Tibial nerve (tissue), 4 donors: ENCODE measurements around the gene ITK. TPM values are rescaled to one million over a fixed set of nuclear protein-coding genes. Genes with fewer than 3 reads are reported as not detected.

Source experiments
- DNase-seq, 2 donors: peaks; one replicate each; pipeline ENCODE4 v3.0.0-alpha.2; 2019; ENCODE audit warnings: low spot score in 2 of 2
- H3K27ac ChIP-seq, 4 donors: fragments of 200-600 bp; sonication (generic) in 3 of 4; one replicate each; pipeline ENCODE4 v1.5.1; 2017 to 2019; ENCODE audit warnings: mild to moderate bottlenecking in 1 of 4
- H3K27me3 ChIP-seq, 2 donors: fragments of 200-600 bp; sonication (generic) in 1 of 2; one replicate each; pipeline versions ENCODE4 v1.5.1 to v1.6.0; 2017 to 2019
- H3K36me3 ChIP-seq, 3 donors: fragments of 200-600 bp; sonication (generic); one replicate each; pipeline ENCODE4 v1.5.1; 2018 to 2019
- H3K4me1 ChIP-seq, 4 donors: fragments of 200-600 bp; sonication (generic) in 3 of 4; one replicate each; pipeline ENCODE4 v1.5.1; 2017 to 2019
- H3K4me3 ChIP-seq, 4 donors: fragments of 200-600 bp; sonication (generic) in 3 of 4; one replicate each; pipeline ENCODE4 v1.5.1; 2017 to 2019; ENCODE audit warnings: mild to moderate bottlenecking in 1 of 4, moderate library complexity in 1 of 4
- H3K9me3 ChIP-seq, 4 donors: fragments of 200-600 bp; sonication (generic) in 3 of 4; one replicate each; pipeline ENCODE4 v1.5.1; 2017 to 2019
- CTCF ChIP-seq, 5 experiments: fragments of 200-600 bp in 3 of 5; fragments of 450-650 bp in 2 of 5; sonication (generic) in 3 of 5; IDR thresholded peaks; one replicate each; pipeline ENCODE4 v1.5.1; 2016 to 2019; ENCODE audit warnings: antibody characterized with exemption in 5 of 5, mild to moderate bottlenecking in 3 of 5, moderate library complexity in 2 of 5
- EP300 ChIP-seq, 2 donors: sonication (generic); formaldehyde crosslinking; IDR thresholded peaks; one replicate each; pipeline ENCODE4 v1.6.1; 2017; ENCODE audit warnings: antibody characterized with exemption in 2 of 2, mild to moderate bottlenecking in 1 of 2
- POLR2A ChIP-seq, 2 donors: fragments of 450-650 bp; IDR thresholded peaks; one replicate each; pipeline ENCODE4 v1.6.1; 2017; ENCODE audit warnings: antibody characterized with exemption in 2 of 2, mild to moderate bottlenecking in 2 of 2, moderate library complexity in 2 of 2
- WGBS, 2 donors: methylation state at CpG; one replicate each; pipeline ENCODE4 v1.1.5; 2018; 5-methylcytosine and 5-hydroxymethylcytosine counted together
- total RNA-seq, 4 donors: library from RNA; depleted of rRNA; stranded (reverse); fragments of >200 nt; gene quantifications; one replicate each; pipeline ENCODE4 v1.1.0, GENCODE V29; 2016

The ITK gene
- total RNA-seq, 4 donors from 2014 or later: 0.44 to 3.3 (median 1.2) TPM

- H3K27ac ChIP-seq: no peak overlapping the region
- WGBS, 2 donors: 84 to 95% methylated on average over 4 of the region's 4 CpGs
- DNase-seq: no peak
- no peaks in the 10 kb centered on the region for H3K9me3 ChIP-seq
- H3K4me1 ChIP-seq: no peaks in the 10 kb centered on the region
- no peak overlapping the region for H3K4me3 ChIP-seq
- TF ChIP-seq EP300 (IDR thresholded peaks at IDR 0.05) (no peak), CTCF (IDR thresholded peaks at IDR 0.05) (no peak), POLR2A (IDR thresholded peaks at IDR 0.05) (no peak)
- H3K27me3 ChIP-seq: no peaks in the 10 kb centered on the region
- no peaks in the 10 kb centered on the region for H3K36me3 ChIP-seq
Observed at GRCh38 chr5:157259699-157260098, 79.1 kb downstream of the ITK start.

- TF ChIP-seq POLR2A (IDR thresholded peaks at IDR 0.05): no peak
- no peak for TF ChIP-seq CTCF (IDR thresholded peaks at IDR 0.05)
- TF ChIP-seq EP300 (IDR thresholded peaks at IDR 0.05): no peak
- Histone ChIP-seq H3K4me1 (peaks cover 0 to 28% (median 5%) of the 10 kb centered on the region in 4 donors), H3K27me3 (no peaks in the 10 kb centered on the region), H3K4me3 (no peak overlapping the region), H3K36me3 (no peaks in the 10 kb centered on the region), H3K27ac (no peak overlapping the region), H3K9me3 (no peaks in the 10 kb centered on the region)
- DNase-seq: no peak
- 65 to 73% methylated on average over 7 of the region's 7 CpGs for WGBS, 2 donors
Observed at GRCh38 chr5:157263496-157264090, 83.0 kb downstream of the ITK start.

- Histone ChIP-seq H3K27ac (peak within 1 kb of the TSS in 2 of 4 donors; percentile 72 to 87), H3K4me1 (peaks cover 0 to 28% (median 14%) of the 10 kb centered on the region in 4 donors), H3K36me3 (no peaks in the 10 kb centered on the region), H3K9me3 (no peaks in the 10 kb centered on the region), H3K27me3 (no peaks in the 10 kb centered on the region), H3K4me3 (peak within 1 kb of the TSS; percentile 67 to 80 (median 70))
- DNase-seq: peak in 1 of 2 donors; percentile 23
- WGBS, 2 donors: 0 to 1% methylated on average over 15 to 34 of the region's 58 CpGs
- TF ChIP-seq CTCF (IDR thresholded peaks at IDR 0.05) (no peak), POLR2A (IDR thresholded peaks at IDR 0.05) (peak in 1 of 2 donors; percentile 21), EP300 (IDR thresholded peaks at IDR 0.05) (no peak)
Observed at GRCh38 chr5:157265714-157266285, 85.2 kb downstream of the ITK start, which contains the start of gene CYFIP2. Gene CYFIP2 (plus strand): TSS chr5:157266123. CDS start chr5:157285362, 19,239 bp downstream.

- 6 to 15% methylated on average over 9 to 25 of the region's 62 CpGs for WGBS, 2 donors
- peaks cover 0 to 28% (median 16%) of the 10 kb centered on the region in 4 donors for H3K4me1 ChIP-seq
- H3K9me3 ChIP-seq: no peaks in the 10 kb centered on the region
- no peak for DNase-seq
- H3K27me3 ChIP-seq: no peaks in the 10 kb centered on the region
- H3K36me3 ChIP-seq: no peaks in the 10 kb centered on the region
- peak overlapping the region; percentile 67 to 80 (median 70) for H3K4me3 ChIP-seq
- no peak for TF ChIP-seq EP300 (IDR thresholded peaks at IDR 0.05)
- TF ChIP-seq POLR2A (IDR thresholded peaks at IDR 0.05): no peak
- no peak for TF ChIP-seq CTCF (IDR thresholded peaks at IDR 0.05)
- peak overlapping the region in 2 of 4 donors; percentile 72 to 87 for H3K27ac ChIP-seq
Observed at GRCh38 chr5:157266286-157267007, 85.8 kb downstream of the ITK start.

GRCh38 chr5:157267025-157267424 lies 86.4 kb downstream of the ITK start:
- H3K36me3 ChIP-seq: no peaks in the 10 kb centered on the region
- no peaks in the 10 kb centered on the region for H3K27me3 ChIP-seq
- peak overlapping the region in 2 of 4 donors; percentile 72 to 87 for H3K27ac ChIP-seq
- no peak for DNase-seq
- no peaks in the 10 kb centered on the region for H3K9me3 ChIP-seq
- 87 to 90% methylated on average over 3 of the region's 3 CpGs for WGBS, 2 donors
- TF ChIP-seq POLR2A (IDR thresholded peaks at IDR 0.05): no peak
- H3K4me3 ChIP-seq: peak overlapping the region in 2 of 4 donors; percentile 70 to 80
- H3K4me1 ChIP-seq: peaks cover 0 to 28% (median 16%) of the 10 kb centered on the region in 4 donors
